Measurements from ENCODE around the gene CSF2.
A peak's percentile ranks its signal among the peaks of the same experiment; 100 is the strongest.

Gene CSF2

DNA sequence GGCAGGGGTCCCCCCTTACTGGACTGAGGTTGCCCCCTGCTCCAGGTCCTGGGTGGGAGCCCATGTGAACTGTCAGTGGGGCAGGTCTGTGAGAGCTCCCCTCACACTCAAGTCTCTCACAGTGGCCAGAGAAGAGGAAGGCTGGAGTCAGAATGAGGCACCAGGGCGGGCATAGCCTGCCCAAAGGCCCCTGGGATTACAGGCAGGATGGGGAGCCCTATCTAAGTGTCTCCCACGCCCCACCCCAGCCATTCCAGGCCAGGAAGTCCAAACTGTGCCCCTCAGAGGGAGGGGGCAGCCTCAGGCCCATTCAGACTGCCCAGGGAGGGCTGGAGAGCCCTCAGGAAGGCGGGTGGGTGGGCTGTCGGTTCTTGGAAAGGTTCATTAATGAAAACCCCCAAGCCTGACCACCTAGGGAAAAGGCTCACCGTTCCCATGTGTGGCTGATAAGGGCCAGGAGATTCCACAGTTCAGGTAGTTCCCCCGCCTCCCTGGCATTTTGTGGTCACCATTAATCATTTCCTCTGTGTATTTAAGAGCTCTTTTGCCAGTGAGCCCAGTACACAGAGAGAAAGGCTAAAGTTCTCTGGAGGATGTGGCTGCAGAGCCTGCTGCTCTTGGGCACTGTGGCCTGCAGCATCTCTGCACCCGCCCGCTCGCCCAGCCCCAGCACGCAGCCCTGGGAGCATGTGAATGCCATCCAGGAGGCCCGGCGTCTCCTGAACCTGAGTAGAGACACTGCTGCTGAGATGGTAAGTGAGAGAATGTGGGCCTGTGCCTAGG is at the start of gene CSF2:
Gene CSF2 (plus strand): TSS at position 559 of the 783 bp plus-strand sequence. CDS start 35 bp downstream, at position 594.
- DNase-seq, result no peak

DNA sequence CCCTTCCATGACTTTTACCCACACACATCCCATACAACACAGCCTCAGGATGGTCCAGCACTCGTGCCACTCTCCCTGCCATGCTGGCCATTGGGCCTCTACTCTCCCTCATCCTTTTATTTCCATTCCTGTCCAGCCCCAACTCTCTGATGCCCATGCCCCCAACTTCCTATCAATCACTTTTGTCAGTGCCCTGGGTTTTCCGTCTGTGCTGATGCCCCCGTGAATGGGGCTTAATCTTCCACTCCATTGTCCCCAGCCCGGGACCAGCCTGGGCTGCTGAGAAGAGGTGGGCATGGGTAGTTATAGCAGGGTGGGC is 49.5 kb upstream of the CSF2 start:
- DNase-seq, result no peak

DNA sequence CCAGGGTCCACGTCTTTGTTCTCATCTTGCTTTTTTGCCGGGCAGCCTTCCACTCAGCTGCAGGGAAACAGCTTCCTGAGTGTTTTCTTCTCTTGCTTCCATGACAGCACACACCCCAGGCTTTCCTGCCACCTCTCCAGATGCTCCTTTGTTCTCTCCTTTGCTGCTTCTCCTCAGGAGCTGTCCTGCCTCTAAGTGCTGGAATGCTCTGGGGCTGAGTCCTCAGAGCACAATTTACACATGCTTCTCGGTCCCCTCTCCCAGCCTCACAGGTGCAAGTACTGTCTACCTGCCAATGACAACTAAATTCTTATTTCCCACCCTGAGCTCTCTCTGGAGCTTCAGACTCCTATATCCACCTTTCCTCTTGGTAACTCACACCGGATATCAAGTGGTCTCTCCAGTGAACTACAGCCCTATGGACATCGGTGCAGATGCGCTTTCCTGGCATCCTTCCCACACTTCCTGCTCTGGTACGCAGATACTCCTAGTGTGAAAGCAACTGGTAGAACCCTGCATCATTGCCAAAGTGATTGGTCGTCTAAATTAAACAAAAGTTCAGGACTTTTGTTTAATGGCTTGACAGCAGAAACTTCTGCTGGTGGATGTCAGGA is 48.7 kb upstream of the CSF2 start:
- peak; percentile 64 for DNase-seq

DNA sequence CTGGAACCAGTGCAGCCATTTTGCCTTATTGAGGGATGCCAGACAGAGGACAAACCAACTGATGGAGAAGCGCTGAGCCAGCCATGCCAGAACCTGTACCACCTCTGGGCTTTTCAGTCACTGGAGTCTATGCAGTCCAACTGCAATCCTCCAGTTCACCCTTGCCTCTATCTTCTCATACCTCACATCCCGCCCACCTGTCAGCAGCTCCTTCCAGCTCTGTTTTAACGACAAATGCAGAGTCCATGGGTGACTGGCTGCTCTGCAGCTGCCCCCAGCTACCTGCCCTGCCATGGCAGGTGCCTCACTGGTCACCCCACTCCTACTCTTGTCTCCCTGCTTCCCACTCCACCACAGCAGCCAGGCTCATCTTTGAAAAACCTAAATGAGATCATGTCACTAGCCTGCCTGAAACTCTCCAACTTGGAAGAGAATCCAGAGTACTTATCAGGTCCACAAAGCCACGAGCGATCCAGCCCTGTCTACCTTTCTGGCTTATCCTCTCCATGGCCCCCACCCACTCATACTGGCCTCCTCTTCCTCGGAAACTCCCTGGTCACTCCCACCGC is 48.1 kb upstream of the CSF2 start:
- DNase-seq, result no peak

DNA sequence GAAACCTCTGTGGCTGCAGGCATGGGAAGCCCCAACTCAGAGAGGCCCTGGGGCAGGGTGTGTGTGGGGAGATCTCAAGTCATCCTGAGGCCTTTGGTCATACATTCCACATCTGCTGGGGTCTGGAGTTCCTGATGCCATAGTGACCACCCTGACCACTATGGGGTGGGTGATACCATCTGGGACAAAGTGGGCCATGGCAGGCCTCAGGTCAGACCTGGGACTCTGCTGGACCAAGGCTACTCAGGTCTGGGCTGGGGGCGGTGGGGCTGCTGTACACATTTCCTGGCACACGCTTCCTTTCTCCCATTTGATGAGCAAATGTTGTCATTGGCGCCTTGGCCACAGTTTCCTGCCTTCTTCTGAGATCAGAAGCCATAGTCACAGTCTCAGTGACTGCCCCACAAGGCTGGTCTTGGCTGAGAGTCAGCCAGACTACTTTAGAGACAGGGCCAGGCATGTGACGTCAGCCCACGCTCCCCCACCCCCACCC is 47.0 kb upstream of the CSF2 start:
- DNase-seq, result peak; percentile 37

DNA sequence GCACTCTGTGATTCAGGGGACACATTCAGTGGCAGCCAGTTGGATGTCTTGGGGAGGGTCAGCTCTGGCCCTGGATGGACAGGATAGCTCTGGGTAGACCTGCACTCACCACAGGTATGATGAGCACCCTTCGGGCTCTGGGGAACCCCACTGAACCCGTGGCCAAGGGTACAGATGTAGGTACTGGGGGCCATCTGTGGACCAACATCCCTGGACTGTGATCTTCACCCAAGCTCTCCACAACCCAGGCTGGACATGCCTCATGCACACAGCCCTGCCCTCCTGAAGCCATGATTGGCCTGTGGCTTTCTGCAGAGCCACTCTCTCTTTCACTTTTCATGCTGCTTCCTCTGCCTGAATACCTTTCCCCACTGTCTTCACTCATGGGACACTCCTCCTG is 46.6 kb upstream of the CSF2 start:
- peak; percentile 40 for DNase-seq

DNA sequence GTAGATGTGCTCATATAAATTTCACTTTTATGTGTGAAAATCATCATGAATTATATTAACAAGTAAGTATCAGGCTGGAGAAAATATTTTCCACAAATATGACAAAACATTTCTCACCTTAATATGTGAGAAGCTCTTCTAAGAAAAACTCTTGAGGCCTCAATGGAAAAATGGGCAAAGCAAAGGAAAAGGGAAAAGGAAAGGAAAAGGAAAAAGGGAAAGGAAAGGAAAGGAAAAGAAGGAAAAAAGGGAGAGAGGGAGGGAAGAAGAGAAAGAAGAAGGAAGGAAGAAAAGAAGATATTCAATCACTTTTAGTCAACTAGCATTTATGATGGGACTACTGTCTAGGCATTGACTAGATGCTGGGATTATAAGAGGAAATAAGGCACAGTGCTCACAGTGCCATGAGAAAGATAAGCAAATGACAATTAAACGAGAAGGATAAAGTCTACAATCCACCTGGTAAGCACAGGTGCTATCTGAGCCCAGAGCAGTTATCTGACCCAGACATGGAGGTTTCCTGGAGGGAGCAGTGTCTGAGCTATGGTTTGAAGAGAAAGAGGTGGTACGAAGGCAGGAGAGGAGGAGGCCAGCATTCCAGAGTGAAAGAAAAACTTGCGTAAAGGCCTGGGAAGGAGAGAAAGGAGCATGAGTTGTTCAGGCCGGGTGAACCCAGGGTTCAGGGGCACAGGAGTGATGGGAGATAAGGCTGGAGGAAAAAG is 43.8 kb upstream of the CSF2 start:
- DNase-seq, result no peak

DNA sequence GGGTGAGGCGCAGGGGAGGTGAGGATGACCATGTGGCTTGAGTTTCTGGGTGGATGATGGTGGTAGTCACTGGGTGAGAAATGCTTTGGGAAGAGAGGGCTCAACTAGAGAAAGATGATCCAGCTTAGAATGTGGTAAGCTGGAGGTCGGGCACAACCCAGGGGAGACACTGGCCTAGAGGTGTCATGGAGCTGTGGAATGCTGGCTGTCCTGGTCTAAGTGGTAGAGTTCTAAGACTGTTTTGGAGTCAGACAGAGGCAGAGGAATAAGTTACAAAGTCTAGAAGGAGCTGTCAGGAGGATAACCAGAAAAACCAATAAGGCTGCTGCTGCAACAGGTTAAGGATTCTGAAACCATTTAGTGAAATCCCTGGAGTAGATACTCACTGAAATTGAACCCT is 43.0 kb upstream of the CSF2 start:
- DNase-seq, result no peak

DNA sequence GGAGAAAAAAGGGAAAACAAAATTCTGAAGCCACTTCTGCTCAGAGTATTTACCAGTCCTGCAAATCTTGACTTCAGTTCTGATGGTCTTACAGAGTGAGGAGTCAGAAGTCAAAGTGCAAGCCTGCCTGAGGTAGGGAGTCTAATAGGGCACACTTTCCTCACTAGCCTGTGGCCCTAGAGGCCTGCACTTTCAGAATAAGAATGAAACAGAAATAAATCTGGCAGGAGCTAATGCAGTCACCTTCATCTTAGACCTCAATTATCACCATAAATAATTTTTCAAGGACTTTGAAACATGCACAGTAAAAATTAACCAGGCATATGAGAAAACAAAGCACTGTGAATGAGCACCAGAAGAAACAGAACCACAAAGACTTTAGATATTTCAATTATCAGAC is 41.4 kb upstream of the CSF2 start:
- DNase-seq, result no peak

DNA sequence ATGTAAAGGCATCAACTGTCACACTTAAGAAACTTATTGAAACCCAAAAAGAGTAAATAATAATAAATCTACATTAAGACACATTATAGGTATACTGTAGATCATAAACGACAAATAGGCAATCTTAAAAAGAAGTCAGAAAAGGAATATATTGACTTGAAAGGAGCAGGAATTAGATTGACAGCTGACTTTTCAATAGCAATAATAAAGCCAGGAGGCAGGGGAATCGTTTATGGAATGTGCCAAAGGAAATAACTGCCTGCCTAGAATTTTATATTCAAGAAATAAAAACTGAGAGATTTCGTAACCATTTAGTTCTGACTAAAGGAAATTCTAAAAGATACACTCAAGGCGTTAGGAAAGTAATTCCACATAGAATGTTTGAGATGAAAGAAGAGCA is 40.5 kb upstream of the CSF2 start:
- DNase-seq, result no peak

DNA sequence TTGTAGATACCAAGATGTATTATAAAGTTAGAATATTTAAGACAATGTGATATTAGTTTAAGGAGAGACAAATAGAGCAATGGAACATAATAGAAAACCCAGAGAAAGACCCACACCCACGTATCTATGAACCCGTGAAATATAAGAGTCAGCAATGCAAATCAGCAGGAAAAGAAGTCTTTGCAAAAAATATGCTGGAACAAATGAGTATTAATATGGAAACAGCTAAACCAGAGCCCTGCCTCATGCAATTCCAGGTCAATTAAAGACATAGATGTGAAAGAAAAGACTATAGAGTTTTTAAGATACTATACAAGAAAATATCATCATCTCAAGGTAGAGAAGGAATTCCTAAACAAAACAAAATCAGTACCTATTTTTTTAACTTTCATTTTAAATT is 36.2 kb upstream of the CSF2 start:
- DNase-seq, result no peak

DNA sequence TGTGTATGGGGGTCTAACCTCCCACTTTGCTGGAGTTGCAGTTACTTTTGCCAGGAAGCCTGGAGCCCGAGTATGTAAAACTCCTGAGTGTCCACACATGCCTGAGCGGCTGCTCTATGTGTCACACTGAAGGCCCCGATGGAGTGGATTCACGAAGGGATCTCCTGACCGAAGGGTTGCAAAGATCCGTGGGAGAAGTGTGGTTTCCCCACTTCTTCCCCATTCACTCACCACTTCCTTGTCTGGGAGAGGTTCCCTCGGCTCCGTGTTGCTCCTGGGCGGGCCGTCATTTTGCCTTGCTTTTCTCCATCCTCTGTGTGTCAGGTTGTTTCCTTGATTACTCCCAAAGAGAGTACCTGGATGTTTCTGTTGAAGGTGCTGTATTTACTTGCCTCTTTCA is 29.4 kb upstream of the CSF2 start:
- DNase-seq, result no peak

DNA sequence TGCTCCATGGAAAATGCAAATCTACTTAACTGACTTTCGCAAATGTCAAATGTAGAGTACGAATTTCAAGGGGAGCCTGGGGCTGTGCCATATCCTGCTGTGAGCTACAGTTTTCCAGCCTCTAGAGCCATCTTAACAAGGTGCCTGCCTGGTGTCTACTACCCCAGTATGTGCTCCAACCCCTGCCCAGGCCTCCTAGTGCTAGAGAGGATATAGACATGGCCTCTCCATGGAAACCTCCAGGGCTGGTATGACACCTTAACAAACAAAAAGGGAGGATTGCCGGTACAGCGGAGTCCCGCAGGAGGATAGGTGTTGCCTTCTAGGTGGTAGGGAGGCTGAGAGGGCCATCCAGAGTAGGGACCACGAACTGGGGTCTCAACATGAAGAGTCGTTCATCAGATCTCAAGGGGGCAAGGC is 26.7 kb upstream of the CSF2 start:
- DNase-seq, result no peak

DNA sequence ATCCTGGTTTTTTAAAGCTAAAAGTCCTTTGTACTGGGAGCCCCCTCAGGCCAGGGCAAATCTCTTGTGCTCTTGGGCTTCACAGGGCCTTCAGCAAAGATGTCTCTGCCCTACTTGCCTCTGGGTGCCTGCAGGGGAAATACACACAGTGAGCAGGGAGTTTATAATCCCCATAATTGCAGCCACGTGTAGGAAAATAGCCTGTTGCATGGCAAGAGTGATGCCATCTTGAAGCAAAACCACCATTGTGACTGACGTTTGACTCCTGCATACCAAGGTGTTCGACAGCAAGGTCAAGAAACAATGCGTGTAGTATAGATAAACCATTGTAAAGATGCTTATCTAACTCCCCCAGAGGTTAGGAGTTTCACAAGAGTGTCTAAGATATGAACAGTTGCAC is 24.5 kb upstream of the CSF2 start:
- DNase-seq, result no peak

DNA sequence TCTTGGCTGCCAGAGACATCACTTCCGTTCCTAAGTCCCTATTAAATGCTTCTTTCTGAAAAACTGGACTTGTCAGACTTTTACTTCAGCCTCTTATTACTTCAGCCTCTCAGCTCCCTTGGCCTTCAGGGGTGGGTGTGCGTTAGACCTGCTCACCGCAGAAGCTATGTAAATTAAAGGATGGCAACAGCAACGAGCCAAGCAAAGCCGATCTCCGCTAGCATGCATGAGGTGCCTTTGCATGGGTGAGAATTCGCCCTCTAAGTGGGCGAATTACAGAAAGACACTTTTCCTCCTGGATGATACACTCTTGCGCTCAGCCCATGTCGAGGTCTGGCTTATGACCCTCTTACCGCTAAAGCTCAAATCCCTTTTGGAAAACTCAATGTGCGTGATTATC is 24.0 kb upstream of the CSF2 start:
- DNase-seq, result peak; percentile 48

DNA sequence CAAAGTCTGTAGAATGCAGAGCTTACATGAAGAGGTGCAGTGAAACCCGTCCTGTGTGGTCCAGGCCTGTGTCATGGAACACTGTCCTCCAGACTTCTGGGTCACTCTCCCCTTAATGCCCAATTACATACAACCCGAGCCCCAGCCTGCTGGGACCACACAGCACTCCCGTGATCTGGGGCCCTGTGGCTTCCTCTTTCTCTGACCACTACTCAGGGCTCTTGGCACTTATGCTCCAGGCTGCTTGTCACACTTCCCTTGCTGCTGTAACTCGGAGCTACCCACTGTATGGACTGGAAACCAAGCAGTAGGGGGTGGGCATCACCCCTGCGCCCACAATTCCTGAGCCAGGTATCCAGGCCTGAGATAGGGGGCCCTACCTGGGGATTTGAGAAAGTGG is 23.5 kb upstream of the CSF2 start:
- DNase-seq, result no peak

DNA sequence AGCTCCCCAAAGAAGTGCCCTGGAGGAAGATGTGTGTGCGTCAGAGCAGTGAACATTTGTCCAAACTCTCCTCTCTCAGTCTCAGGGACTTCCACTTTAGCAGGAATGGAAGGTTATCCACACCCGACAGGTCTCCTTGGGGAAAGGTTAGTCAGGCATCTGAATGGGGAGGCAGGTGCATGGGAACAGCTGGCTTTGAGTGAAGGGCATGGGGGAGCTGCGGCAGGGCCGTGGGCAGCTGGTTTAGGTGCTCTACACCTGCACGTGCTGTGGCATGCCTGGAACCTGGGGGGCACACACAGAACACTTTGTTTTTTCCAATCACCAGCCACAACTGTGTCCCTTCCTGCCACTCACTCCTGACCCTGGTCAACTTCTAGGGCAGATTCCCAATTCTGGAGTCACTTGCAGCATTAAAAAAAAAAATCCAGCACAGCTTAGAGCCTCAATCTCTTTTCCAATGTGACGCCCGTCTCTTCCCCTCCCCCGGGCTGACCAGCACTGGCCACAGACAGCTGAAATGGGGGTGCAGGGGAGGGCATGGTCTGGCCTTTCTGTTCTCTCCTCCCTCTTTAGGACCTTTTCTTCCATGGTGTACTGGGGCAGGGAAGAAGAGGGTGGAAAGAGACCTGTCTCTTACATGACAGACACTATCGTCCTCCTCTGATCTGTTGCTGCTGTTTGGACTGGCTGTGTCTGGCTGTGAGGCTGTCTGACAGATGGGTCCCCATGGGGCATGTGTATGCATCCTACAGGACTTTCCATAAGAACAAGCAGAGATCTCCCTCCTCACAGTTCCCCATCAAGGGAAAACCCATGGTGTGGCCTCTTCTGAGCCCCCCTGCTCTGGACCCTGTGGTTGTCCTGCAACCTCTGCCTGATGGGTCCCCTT is 22.7 kb upstream of the CSF2 start:
- no peak for DNase-seq

DNA sequence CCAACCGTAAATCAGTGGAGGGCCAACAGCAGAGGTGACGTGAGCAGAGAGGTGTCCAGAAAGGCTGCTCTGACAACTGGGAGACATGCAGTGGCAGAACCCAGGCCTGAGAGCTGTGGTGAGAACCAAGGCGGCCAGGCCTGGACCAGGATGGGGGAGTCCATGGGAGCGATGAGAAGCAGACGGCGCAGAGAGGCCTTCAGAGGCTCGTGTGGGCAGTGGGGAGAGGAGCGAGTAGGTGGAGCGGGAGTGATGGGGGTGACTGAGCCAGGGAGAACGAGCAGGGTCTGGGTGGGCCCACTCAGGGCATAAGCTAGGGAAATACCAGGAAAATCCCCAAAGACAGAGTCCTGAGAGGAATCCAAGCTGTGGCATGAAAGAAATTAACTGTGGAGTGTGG is 21.1 kb upstream of the CSF2 start:
- no peak for DNase-seq

DNA sequence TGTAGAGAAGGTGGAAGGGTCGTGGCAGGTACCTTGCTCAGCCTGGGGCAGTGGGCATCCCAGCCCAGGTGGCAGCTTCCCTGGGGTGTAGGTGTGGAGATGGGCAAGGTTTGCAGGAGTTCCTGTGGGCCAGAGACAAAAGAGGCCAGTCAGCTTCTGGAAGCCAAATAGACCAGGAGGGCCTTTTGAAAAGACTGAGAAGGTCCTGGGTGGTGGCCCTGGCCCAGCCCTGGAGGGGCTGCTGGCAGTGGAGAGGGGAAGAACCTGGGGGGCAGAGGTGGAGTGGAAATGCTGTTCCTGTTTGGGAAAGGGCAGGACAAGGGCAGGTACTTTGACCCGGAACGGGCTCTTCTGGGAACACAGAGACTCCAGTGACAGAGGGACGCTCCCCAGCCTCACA is 20.1 kb upstream of the CSF2 start:
- DNase-seq, result peak; percentile 40

DNA sequence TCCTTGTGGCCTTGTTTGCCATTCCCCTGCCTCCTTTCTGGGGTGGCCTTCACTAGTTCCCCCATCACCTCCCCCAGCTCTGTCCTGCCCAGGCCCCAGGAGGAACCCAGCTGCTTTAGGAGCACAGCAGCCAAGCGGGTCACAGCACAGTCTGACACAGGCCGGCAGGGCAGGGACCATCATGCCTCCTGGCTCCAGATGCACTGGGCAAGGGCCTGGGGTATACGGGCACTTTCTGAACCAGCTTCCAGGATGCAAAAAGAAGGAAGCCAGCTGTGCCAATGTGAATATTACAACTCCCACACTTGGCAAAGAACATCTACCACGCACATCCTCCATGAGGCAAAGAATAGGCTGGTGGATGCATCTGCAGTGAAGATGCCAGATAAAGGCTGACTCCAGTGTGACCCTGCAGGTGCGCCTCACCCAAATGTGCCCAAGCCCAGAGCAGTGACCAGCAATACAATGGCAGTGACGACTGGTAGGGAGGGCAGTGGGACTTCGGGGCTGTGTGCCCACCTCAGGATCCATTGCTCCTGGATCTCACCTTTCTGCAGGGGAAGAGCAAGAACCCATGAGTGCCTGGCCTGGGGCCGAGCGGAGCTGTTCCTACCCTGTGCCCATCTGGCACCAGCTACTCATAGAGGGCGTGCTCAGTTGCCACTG is 19.4 kb upstream of the CSF2 start:
- DNase-seq, result no peak

DNA sequence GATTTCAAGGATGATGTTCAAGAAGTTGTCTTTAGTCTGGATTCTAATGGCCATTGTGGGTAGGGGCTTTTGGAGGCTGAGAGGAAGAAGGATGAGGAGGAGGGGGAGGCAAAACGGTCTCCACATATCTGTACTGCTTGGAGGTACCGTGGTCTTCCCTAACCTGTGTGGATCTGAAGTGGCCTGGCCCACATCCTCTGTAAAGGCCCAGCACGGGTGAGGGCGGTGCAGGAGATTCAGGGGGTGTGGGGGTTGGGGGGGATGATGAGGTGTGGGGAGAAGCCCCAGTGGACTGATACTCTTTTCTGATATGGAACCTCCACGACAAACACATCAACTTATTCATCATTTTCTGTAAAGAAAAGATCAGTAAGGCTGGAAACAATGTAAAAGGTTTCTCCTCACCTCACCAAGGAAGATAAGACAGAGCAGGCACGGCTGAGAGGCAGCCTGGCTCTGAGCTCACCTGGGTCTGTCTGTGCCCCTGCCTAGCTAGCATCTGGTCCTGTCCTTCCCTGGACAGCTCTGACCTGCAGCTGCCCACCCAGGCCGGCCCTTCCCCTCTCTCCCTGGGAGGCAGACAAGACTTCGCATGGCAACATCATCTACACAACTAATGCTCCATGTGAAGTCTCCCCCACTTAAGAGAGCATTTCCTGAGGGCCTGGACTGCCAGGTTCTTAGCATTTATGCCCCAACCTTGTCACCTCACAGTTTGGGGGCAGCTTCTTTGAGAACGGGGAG is 18.7 kb upstream of the CSF2 start:
- DNase-seq, result no peak

DNA sequence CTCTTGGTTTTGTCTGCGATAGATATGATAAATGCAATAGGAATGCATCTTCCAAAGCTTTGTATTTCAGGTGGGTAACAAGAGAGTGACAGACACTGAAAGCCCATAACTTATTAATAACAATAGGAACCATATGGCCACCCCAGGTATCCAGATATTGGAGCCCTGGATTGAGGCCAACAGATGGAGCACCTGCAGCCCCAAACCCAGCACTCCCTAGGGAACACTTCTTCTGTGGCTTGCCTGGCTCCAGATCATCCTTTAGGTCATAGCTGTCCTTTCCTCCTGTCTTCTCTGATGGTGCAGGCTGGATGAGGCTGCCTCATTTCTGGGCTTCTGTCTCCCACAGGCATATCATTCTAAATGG is 18.2 kb upstream of the CSF2 start:
- DNase-seq, result no peak
